ENCODE results near the gene CCNDBP1. TPM values are rescaled to one million over a fixed set of nuclear protein-coding genes. Genes with fewer than 3 reads are reported as not detected.

Gene CCNDBP1
- total RNA-seq, 1 experiment from 2014 or later: 39.8 TPM

DNA sequence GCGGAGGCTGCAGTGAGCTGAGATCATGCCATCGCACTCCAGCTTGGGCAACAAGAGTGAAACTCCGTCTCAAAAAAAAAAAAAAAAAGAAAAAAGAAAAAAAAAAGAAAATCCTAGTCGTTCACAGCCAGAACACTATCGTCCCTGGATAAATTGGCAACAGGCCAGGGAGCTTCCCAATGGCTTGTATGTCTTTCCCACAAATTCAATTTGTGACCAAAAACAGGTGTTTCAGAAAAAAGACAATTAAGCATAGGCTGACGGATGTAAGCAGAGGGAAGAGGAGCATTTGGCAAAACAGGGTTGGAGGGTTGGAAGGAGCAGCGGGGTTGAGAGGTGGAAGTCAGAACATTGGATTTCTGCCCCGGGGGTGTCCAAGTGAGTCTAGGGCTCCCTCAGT lies 27.1 kb downstream of the CCNDBP1 start:
- intact Hi-C loops (cut with micrococcal nuclease): no loop called here
- ChIA-PET POLR2A (no interaction called here), CTCF (interaction anchor here (3.1 to 5.0 kb wide), 2 partner anchors 8 to 13 kb away, joined by 16 to 21 read pairs; no protein-coding TSS in a partner anchor), RAD21 (ENCODE audit: low non-redundant PET in 1 of 2, low total read pairs in 2 of 2, uncharacterized antibody in 2 of 2, unreplicated experiment in 2 of 2) (no interaction called here)
- Histone ChIP-seq H3K4me1 (ENCODE audit: control insufficient read depth in 1 of 2, insufficient read depth in 2 of 2, low read length in 2 of 2) (peaks cover 0 to 3% of the 10 kb centered on the region in 2 experiments; a peak in 1 of 4 replicates), H3K27ac (ENCODE audit: low read depth, low read length) (no peak overlapping the region), H3K9me2 (ENCODE audit: insufficient read depth) (no peaks in the 10 kb centered on the region), H3K9ac (ENCODE audit: low read length) (no peak overlapping the region), H2AFZ (ENCODE audit: low read depth, low read length, poor library complexity, severe bottlenecking) (no peak overlapping the region), H3K36me3 (ENCODE audit: control insufficient read depth in 1 of 2, insufficient read depth in 2 of 2, low read length in 2 of 2) (no peaks in the 10 kb centered on the region), H3K79me2 (ENCODE audit: insufficient read depth, low read length) (no peaks in the 10 kb centered on the region), H4K20me1 (ENCODE audit: insufficient read depth) (no peaks in the 10 kb centered on the region), H3K27me3 (ENCODE audit: insufficient read depth, low read length) (no peaks in the 10 kb centered on the region), H3K4me3 (replicated peaks in 1 of 2; ENCODE audit: low read depth in 1 of 2, low read length in 2 of 2) (no peak overlapping the region), H3K4me2 (ENCODE audit: low read length) (no peak overlapping the region), H3K9me3 (ENCODE audit: control insufficient read depth in 1 of 2, insufficient read depth in 1 of 2, low read depth in 1 of 2, low read length in 2 of 2) (no peaks in the 10 kb centered on the region)
- TF ChIP-seq YY1 (IDR thresholded peaks at IDR 0.05; ENCODE audit: extremely low read depth, insufficient replicate concordance, low read depth, low read length) (no peak), FOSL1 (IDR thresholded peaks at IDR 0.05; ENCODE audit: low read depth) (no peak), CBX3 (IDR thresholded peaks at IDR 0.05; ENCODE audit: low read depth) (no peak), JUND (IDR thresholded peaks at IDR 0.05) (no peak), EZH2phosphoT487 (IDR thresholded peaks at IDR 0.05; ENCODE audit: borderline replicate concordance) (no peak)
- TF ChIP-seq, protein P1, sequence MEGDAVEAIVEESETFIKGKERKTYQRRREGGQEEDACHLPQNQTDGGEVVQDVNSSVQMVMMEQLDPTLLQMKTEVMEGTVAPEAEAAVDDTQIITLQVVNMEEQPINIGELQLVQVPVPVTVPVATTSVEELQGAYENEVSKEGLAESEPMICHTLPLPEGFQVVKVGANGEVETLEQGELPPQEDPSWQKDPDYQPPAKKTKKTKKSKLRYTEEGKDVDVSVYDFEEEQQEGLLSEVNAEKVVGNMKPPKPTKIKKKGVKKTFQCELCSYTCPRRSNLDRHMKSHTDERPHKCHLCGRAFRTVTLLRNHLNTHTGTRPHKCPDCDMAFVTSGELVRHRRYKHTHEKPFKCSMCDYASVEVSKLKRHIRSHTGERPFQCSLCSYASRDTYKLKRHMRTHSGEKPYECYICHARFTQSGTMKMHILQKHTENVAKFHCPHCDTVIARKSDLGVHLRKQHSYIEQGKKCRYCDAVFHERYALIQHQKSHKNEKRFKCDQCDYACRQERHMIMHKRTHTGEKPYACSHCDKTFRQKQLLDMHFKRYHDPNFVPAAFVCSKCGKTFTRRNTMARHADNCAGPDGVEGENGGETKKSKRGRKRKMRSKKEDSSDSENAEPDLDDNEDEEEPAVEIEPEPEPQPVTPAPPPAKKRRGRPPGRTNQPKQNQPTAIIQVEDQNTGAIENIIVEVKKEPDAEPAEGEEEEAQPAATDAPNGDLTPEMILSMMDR (IDR thresholded peaks at IDR 0.05 in 2 of 3, conservative IDR thresholded peaks at IDR 0.05 in 1 of 3; ENCODE audit: borderline replicate concordance in 1 of 3, insufficient read depth in 1 of 3, low read depth in 2 of 3, low read length in 2 of 3): no peak
- ATAC-seq (no peak), DNase-seq (ENCODE audit: low read depth, low spot score) (no peak)
- no TSS peak for BruUV-seq (replicated peaks)

DNA sequence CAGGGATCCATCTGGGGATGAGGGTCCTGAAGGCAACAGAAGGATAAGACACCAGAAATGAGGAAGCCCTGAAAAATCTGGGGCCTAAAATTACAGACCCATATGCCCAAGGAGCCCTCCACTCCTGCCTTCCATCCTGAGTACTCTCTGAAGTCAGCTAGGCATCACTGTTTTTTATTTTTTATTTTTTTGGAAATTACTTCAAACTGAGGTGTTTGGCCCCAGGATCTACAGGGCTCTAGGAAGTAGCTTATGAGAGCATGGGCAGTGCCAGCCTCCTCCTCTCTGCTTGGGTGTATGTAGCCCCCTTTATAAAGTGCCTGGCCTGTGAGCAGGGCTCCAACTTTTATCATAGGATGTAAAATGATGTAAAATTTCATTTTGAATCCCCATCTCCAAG lies 27.7 kb downstream of the CCNDBP1 start:
- H3K4me2 ChIP-seq (ENCODE audit: low read length): no peak overlapping the region
- ChIA-PET RAD21 (ENCODE audit: low non-redundant PET in 1 of 2, low total read pairs in 2 of 2, uncharacterized antibody in 2 of 2, unreplicated experiment in 2 of 2) (no interaction called here), POLR2A (no interaction called here), CTCF (interaction anchor here (3.1 to 5.0 kb wide), 2 partner anchors 9 to 13 kb away, joined by 16 to 21 read pairs; no protein-coding TSS in a partner anchor)
- no TSS peak for BruUV-seq (replicated peaks)
- no peak overlapping the region for H2AFZ ChIP-seq (ENCODE audit: low read depth, low read length, poor library complexity, severe bottlenecking)
- ATAC-seq: no peak
- intact Hi-C loops (cut with micrococcal nuclease): no loop called here
- no peaks in the 10 kb centered on the region for H3K9me3 ChIP-seq (ENCODE audit: control insufficient read depth in 1 of 2, insufficient read depth in 1 of 2, low read depth in 1 of 2, low read length in 2 of 2)
- no peaks in the 10 kb centered on the region for H3K36me3 ChIP-seq (ENCODE audit: control insufficient read depth in 1 of 2, insufficient read depth in 2 of 2, low read length in 2 of 2)
- no peaks in the 10 kb centered on the region for H4K20me1 ChIP-seq (ENCODE audit: insufficient read depth)
- H3K9me2 ChIP-seq (ENCODE audit: insufficient read depth): no peaks in the 10 kb centered on the region
- H3K4me1 ChIP-seq (ENCODE audit: control insufficient read depth in 1 of 2, insufficient read depth in 2 of 2, low read length in 2 of 2): peaks cover 0 to 3% of the 10 kb centered on the region in 2 experiments; a peak in 1 of 4 replicates
- no peak for DNase-seq (ENCODE audit: low read depth, low spot score)
- no peak overlapping the region for H3K27ac ChIP-seq (ENCODE audit: low read depth, low read length)
- no peaks in the 10 kb centered on the region for H3K79me2 ChIP-seq (ENCODE audit: insufficient read depth, low read length)
- H3K9ac ChIP-seq (ENCODE audit: low read length): no peak overlapping the region
- no peaks in the 10 kb centered on the region for H3K27me3 ChIP-seq (ENCODE audit: insufficient read depth, low read length)
- TF ChIP-seq ZNF274 (IDR thresholded peaks at IDR 0.05; ENCODE audit: low read depth, low read length) (no peak), EGR1 (IDR thresholded peaks at IDR 0.05; ENCODE audit: low read depth) (no peak), FOSL1 (IDR thresholded peaks at IDR 0.05; ENCODE audit: low read depth) (no peak), SIN3A (IDR thresholded peaks at IDR 0.05; ENCODE audit: low read depth) (no peak), JUND (IDR thresholded peaks at IDR 0.05) (no peak), SP1 (IDR thresholded peaks at IDR 0.05; ENCODE audit: low read depth) (no peak), SRF (IDR thresholded peaks at IDR 0.05; ENCODE audit: low read depth) (no peak), EZH2 (IDR thresholded peaks at IDR 0.05) (no peak), EZH2phosphoT487 (IDR thresholded peaks at IDR 0.05; ENCODE audit: borderline replicate concordance) (no peak), CBX3 (IDR thresholded peaks at IDR 0.05; ENCODE audit: low read depth) (no peak), ELF1 (IDR thresholded peaks at IDR 0.05; ENCODE audit: borderline replicate concordance, low read depth) (no peak)
- TF ChIP-seq, protein P2, sequence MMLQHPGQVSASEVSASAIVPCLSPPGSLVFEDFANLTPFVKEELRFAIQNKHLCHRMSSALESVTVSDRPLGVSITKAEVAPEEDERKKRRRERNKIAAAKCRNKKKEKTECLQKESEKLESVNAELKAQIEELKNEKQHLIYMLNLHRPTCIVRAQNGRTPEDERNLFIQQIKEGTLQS (IDR thresholded peaks at IDR 0.05): no peak
- no peak overlapping the region for H3K4me3 ChIP-seq (replicated peaks in 1 of 2; ENCODE audit: low read depth in 1 of 2, low read length in 2 of 2)
